ENCODE measurements around the gene POLK. TPM values are rescaled to one million over a fixed set of nuclear protein-coding genes. Genes with fewer than 3 reads are reported as not detected.
"Not testable (repeated sequence)": the region's sequence is repeated elsewhere in the genome, so short reads cannot be mapped to it uniquely, and the experiment has no call there.

Gene POLK
- total and polyA plus RNA-seq, 8 donors, result 32.1 to 43.9 (median 34.1) TPM

- Histone ChIP-seq H3K36me3 (no peaks in the 10 kb centered on the region), H3K4me1 (peaks cover 0 to 32% of the 10 kb centered on the region in 2 donors), H3K27ac (no peak overlapping the region), H3K27me3 (no peaks in the 10 kb centered on the region), H3K4me3 (no peak overlapping the region), H3K9me3 (peaks cover 0 to 3% of the 10 kb centered on the region in 2 donors)
- ATAC-seq, result no peak
- intact Hi-C loops (cut with DNase I), result no loop called here
- no peak for TF ChIP-seq CTCF (IDR thresholded peaks at IDR 0.05)
- no peak for DNase-seq
Observed at GRCh38 chr5:75529185-75529584, 17.5 kb downstream of the POLK start.

GRCh38 chr5:75532190-75532589 is 20.5 kb downstream of the POLK start:
- DNase-seq (no peak), ATAC-seq (peak; percentile 16)
- Histone ChIP-seq H3K27ac (no peak overlapping the region), H3K9me3 (peaks cover 0 to 17% of the 10 kb centered on the region in 2 donors), H3K36me3 (peaks cover 0 to 5% of the 10 kb centered on the region in 2 donors), H3K27me3 (no peaks in the 10 kb centered on the region), H3K4me3 (no peak overlapping the region), H3K4me1 (peaks cover 0 to 15% of the 10 kb centered on the region in 2 donors)
- intact Hi-C loops (cut with DNase I), result no loop called here
- no peak for TF ChIP-seq CTCF (IDR thresholded peaks at IDR 0.05)

DNA sequence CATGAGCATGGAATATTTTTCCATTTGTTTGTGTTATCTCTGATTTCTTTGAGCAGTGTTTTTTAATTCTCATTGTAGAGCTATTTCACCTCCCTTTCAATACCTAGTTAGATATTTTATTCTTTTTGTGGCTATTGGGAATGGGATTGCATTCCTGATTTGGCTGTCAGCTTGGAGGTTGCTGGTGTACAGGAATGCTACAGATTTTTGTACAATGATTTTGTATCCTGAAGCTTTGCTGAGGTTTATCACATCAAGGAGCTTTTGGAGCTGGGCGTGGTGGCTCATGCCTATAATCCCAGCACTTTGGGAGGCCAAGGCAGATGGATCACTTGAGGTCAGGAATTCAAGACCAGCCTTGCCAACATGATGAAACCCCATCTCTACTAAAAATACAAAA is 22.0 kb downstream of the POLK start:
- H3K36me3 ChIP-seq; ATAC-seq; intact Hi-C loops (cut with DNase I); H3K4me3 ChIP-seq; DNase-seq; H3K27me3 ChIP-seq; H3K27ac ChIP-seq: not testable (repeated sequence)
- H3K9me3 ChIP-seq, result peaks cover 0 to 17% of the 10 kb centered on the region in 2 donors
- H3K4me1 ChIP-seq, result peaks cover 0 to 25% of the 10 kb centered on the region in 2 donors

DNA sequence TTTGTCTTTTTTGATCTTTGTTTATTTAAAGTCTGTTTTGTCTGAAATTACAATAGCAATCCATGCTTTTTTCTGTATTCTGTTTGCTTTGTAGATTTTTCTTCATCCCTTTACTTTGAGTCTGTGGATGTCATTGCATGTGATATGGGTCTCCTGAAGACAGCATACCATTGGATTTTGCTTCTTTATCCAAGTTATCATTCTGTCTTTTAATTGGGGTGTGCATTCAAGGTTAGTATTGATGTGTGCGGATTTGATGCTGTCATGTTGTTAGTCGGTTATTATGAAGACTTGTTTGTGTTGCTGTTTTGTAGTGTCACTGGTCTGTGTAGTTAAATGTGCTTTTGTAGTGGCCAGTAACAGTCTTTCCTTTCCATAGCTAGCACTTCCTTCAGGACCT is 23.0 kb downstream of the POLK start:
- intact Hi-C loops (cut with DNase I), result no loop called here
- Histone ChIP-seq H3K36me3 (peaks cover 0 to 5% of the 10 kb centered on the region in 2 donors), H3K4me3 (no peak overlapping the region), H3K27ac (no peak overlapping the region), H3K27me3 (no peaks in the 10 kb centered on the region), H3K4me1 (peaks cover 0 to 33% of the 10 kb centered on the region in 2 donors), H3K9me3 (peaks cover 0 to 17% of the 10 kb centered on the region in 2 donors)
- ATAC-seq (no peak), DNase-seq (no peak)
- TF ChIP-seq CTCF (IDR thresholded peaks at IDR 0.05), result no peak

- intact Hi-C loops (cut with DNase I), result no loop called here
- TF ChIP-seq CTCF (IDR thresholded peaks at IDR 0.05), result no peak
- ATAC-seq, result no peak
Observed at GRCh38 chr5:75536147-75536546, 24.5 kb downstream of the POLK start.

More at GRCh38 chr5:75536147-75536546, 24.5 kb downstream of the POLK start:
- DNase-seq, result no peak
- H3K4me1 ChIP-seq, result peaks cover 0 to 33% of the 10 kb centered on the region in 2 donors
- peaks cover 0 to 9% of the 10 kb centered on the region in 2 donors for H3K36me3 ChIP-seq
- H3K4me3 ChIP-seq, result no peak overlapping the region
- no peak overlapping the region for H3K27ac ChIP-seq
- H3K9me3 ChIP-seq, result peaks cover 0 to 17% of the 10 kb centered on the region in 2 donors
- no peaks in the 10 kb centered on the region for H3K27me3 ChIP-seq

Measured in left lung (tissue), 10 donors.